Ammon's horn (tissue), 1 donor: ENCODE results near the gene HSPA5.
A peak's percentile ranks its signal among the peaks of the same experiment; 100 is the strongest.

Source experiments
- DNase-seq: peaks from one replicate; pipeline ENCODE4 v3.0.0-alpha.2; 2016; ENCODE audit warnings: low spot score

Gene HSPA5

GRCh38 chr9:125189361-125190289, 51.5 kb downstream of the HSPA5 start, which contains the start of gene PPP6C:
Gene PPP6C (minus strand): TSS chr9:125189803. CDS start chr9:125189718, 85 bp downstream.
- DNase-seq, result peak; percentile 98

- DNase-seq, result no peak
Measured at GRCh38 chr9:125189011-125189360, 52.2 kb downstream of the HSPA5 start.
